Stimulated activated CD4-positive, alpha-beta T cell treated with anti-CD3 and anti-CD28 coated beads, Interleukin-15, amount 100 ng/mL, for 24 hours (primary cell): ENCODE data around the gene ARNT2.
"Not testable (repeated sequence)": the region's sequence is repeated elsewhere in the genome, so short reads cannot be mapped to it uniquely, and the experiment has no call there.

Experiments used
- DNase-seq: peaks from one replicate; pipeline ENCODE4 v3.0.0-alpha.2; 2020

ARNT2 gene

DNA sequence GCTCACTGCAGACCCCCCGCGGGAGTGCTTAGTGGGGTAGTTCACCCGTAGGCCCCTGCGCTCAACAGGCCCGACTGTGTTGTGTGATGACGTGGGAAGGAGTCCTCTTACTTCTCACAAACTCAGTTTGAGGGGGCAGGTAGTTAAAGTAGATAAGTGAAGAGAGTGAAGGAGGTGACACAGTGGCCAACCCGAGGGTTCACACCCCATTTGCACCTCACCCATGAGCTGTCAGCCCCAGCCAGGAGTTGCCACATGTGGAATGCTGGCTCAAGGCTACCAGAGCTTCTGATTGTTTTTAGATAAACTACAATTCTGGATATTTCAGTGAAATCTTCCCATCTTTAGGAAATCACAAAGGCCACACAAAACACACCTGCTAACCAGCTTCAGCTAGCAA is 226.8 kb downstream of the ARNT2 start:
- no peak for DNase-seq

GRCh38 chr15:80633221-80633620 is 229.0 kb downstream of the ARNT2 start:
- DNase-seq = no peak

GRCh38 chr15:80635953-80636352 is 231.8 kb downstream of the ARNT2 start:
- no peak for DNase-seq

GRCh38 chr15:80636675-80637074 is 232.5 kb downstream of the ARNT2 start:
- DNase-seq = no peak

DNA sequence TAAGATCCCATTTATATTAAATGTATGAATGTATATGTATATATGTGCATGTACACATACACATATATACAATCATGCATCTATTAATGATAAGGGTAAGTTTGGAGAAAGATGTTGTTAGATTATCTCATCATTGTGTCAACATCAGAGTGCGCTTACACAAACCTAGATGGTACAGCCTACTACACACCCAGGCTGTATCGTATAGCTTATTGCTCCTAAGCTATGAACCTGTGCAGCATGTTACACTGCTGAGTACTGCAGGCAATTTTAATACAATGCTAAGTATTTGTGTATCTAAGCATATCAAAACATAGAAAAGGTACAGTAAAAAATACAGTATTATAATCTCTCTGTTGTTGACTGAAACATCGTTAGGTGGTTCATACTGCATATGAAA is 233.6 kb downstream of the ARNT2 start:
- DNase-seq = no peak

DNA sequence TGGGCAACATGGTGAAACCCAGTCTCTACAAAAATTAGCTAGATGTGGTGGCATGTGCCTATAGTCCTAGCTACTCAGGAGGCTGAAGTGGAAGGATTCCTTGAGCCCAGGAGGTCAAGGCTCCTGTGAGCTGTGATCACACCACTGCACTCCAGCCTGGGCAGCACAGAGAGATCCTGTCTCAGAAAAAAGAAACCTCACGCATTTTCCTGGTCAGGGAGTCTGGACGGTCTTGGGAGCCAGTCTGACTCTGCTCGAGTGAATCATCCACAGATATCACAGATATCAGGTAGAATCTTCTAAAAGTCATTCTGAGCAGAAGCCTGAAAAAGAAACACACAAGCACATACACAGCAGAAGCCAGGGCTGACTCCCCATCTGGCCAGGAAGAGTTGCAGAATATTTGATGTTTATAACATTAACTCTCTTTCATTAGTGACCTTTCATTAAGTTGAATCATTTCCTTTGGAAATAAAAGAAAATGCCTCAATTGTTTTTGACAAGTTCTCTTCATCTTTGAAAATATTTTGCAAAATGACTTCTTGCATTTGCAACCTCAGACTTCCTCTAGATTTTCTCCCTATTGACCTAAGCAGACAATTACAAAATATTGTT is 234.5 kb downstream of the ARNT2 start:
- no peak for DNase-seq

DNA sequence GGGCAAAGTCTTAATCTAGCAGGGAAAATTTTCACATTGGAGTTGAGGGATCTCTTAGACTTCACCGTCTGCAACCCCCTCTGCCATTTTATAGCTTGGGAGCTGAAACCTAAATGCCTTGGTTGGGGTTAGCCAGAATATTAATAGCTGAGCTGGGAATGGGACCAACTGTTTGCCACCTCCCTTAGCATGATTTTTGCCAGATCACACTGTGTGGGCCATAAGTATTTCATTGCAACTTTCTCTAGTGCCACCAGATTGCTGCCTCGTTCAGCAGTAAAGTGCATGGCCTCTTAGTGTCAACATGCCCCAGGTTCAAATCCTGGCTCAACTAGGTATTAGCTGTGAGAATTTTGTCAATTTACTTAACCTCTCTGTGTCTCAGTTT is 235.0 kb downstream of the ARNT2 start:
- no peak for DNase-seq

GRCh38 chr15:80640531-80641121 is 236.4 kb downstream of the ARNT2 start:
- DNase-seq = no peak

DNA sequence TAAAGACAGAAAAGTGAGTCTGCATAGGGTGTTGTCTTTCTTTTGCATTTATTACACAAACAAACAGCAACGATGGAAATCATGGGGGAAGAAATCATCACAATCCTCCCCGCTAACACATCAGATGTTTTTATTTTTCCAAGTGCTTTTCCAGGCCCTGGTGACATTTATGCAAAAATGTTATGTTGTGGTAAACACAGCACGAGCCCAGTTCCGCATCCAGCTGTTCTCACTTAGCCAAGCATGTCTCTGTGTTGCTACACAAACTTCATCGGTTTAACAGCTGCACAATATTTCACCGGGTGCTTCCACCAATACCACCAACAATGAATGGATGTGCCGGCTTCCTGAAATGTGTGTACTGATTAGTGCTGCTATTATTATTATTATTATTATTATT is 237.2 kb downstream of the ARNT2 start:
- no peak for DNase-seq

- no peak for DNase-seq
Observed at GRCh38 chr15:80643431-80643951, 239.3 kb downstream of the ARNT2 start.

DNA sequence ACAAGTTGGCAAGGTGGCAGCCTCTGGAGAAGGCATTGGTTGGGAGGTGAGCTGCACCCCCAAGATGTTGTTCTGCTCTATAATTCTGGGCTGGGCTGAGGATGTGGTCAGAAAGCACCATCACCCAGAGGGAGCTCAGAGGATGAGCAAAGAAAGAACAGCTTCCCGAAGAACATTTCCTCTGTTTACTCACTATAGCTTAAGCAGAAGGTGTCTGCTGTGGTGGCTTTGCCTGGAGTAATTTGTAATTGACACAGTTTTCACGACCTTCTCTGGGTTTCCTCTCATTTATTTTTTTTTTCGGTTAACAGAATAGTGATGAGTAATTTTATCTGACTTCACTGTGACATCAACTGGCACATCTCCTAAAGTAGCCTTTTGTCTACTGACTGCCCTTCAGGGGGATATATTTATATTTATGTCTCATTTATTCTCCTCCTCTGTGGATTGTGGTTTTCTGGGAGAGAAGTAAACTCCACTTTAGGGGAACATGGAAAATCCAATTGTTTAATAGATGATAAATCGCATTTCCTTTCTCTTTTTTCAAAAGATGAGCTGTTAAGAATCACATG is 241.4 kb downstream of the ARNT2 start:
- DNase-seq = no peak

GRCh38 chr15:80647424-80647823 is 243.2 kb downstream of the ARNT2 start:
- DNase-seq = not testable (repeated sequence)
